ENCODE results near the gene PLRG1.

PLRG1 gene

GRCh38 chr4:154516318-154517029 is 33.7 kb downstream of the PLRG1 start:
- DNase-seq, result no peak

DNA sequence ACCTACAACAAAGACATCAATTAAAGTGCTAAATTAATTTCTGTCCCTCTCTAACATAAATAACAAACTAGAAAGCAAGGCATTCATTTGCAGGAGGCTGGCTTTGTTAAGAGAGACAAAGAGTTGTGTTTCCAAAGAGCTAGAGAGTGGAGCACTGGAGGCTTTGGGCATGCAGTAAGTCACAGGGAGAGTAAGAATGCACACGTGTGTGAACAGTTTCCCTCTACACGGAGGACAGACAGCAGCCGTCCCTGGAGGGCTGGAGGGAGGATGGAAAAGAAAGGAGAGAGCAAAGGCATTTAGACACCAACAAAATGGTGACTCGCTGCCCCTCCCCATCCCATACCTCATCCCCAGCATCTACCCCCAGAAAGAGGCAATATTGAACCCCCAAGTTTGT is 38.2 kb downstream of the PLRG1 start:
- no peak for DNase-seq

DNA sequence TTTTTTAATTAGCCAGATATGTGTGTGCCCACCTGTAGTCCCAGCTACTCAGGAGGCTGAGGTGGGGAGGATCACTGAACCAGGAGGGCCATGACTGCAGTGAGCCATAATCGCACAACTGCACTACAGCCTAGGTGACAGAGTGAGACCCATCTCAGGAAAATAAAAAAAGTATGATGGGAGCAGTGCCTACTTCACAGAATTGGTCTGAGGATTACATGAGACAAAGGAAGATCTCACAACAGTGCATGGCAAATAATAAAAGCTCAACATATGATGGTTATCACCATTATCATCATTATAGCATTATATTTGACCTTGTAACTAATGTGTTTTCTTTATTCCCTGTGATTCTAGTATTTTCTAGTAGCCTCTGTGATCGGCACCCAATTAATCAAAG is 38.7 kb downstream of the PLRG1 start:
- DNase-seq, result no peak

DNA sequence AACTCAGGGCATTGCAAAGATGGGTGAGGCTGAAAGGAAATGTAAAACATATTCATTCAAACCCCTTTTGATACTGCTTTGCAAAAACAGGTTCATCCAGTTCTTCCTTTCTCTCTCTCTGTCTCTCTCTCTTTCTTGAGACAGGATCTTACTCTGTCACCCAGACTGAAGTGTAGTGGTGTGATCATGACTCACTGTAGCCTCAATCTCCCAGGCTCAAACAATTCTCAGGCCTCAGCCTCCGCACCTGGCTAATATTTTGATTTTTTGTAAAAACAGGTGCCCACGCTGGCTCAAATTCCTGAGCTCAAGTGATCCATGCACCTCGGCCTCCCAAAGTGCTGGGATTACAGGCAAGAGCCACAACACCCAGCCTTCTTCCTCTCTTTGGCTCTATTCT is 43.0 kb downstream of the PLRG1 start:
- DNase-seq, result peak; percentile 70

DNA sequence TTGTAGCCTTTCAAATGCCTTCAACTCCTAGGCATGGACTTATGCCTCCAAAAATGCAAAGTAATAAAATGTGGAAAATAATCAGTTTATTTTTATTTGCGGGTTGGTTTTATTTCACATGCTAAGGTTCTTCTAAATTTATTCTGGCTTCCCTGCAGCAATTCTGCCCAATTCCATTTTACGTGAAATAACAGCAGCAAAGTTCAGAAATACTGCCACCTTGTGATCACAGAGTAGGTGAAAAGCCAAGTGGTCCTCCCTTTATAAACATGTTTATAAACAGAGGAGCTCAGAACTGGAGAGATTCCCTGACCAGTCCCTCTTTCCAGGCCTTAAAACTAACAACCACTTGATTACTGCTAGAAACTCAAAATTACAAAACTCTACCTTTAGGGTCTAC is 43.9 kb downstream of the PLRG1 start:
- DNase-seq, result peak; percentile 64

DNA sequence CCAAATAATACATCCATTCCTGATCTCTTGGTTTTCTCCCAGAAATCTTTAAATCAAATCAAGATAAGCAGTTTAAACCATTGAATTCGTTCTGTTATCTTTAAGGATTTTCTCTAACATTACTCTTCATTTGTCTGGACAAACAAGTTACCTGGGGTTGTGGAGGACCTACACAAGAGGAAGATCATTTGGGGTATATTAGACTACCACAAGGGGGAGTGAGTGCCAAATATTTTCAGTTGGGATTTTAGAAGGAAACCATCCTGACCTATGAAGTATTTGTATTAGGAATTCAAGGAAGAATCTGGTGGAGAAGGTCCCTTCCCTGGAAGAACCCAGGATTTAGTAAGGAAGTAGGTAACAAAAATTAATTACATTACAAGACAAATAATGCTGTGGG is 46.6 kb downstream of the PLRG1 start:
- peak; percentile 49 for DNase-seq

GRCh38 chr4:154502111-154502510 is 48.1 kb downstream of the PLRG1 start:
- no peak for DNase-seq

DNA sequence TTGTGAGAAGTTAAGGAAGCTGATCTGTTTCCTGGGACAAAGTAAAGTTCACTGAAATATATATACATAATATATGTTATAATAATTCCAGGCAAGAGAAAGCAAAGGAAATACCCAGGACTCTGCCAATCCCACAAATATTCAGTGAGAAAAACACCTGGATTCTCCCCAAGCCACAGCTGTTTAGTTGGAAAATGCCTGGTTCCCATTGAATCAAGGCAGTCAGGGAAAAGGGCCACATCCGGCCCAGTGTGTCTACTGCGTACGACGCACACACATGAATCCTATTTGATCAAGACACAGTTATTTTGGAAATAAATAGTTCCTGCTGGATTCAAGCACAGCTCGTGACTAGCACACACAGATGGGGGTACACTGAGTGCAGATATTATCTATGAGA is 52.3 kb downstream of the PLRG1 start:
- DNase-seq, result no peak

DNA sequence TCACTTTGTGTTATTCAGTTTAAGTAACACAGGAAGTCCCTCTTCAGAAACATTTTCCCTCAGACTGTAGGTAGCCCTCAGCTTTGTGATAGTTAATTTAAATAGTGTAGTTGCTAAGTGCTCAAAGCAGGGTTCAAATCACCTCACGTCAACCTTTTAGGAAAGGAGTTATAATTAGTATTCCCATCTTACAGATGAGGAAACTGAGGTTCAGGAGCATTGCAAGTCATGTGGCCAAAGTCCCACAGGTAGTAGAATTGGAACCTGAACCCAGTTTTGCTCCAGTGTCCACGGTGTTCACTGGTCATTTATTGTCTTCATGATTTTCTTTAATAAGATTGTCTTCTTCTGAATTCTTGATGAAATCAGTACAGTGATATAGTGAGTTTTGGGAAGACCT is 54.3 kb downstream of the PLRG1 start:
- no peak for DNase-seq

DNA sequence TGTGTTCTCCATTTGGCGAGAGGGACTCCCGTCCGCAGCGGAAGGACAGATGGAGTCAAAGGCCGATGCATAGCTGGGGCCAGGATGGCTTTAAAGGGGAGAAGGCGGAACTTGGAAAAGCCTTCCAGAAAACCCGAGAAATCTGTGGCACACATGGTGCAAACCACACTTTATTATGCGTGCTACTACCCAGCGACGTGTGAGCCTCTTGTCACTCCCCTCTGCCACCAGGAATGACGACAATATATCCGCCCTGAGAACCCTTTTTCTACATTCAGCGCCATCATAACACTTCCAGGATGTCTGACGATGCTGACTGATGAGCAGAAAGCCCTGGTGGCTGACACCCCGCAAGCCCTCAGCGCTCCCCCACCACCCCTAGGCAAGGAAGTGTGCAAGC is 57.9 kb downstream of the PLRG1 start:
- DNase-seq, result peak; percentile 46

DNA sequence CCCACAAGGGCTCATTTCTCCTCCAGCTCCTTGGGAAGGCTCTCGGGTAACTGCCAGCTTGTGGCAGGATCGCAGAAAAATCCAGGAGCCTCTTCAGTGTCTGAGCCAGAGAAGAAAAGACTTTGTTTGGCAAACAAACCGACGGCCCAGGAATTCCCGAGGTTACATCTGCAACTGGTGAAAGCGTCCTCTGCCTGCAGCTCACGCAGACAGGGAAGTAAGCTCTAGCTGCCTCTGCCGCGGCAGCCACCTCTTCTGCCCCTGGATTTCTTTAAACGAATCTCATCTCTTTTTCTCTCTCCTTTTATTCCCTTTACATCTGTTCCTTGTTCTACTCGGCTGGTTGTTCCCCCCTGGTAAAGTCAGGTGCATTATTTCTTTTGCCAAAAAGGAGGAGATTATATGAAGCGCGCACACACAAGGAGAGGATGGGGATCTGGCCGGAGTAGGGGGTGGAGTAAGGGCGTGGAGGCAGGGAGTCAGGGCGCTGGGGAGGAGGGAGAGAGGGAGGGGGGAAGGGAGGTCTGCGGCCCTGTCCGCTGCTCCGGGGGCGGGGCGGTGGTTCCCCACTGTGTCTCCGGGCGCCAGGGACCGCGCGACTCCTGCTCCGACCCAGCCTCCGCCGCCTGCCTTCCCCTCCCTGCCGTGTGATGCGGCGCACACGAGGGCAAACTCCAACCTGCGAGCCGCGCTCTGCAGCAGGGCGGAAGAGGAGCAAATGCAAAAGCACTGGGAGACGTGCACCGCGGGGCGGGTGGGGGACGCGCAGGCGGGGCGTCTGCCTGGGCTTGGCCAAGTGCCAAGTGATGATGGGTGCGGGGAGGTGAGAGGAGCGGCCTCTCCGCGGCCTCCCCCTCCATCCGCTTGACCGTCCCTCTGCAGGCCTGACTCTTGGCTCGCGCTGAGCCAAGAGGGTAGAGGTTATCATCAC is 58.6 kb downstream of the PLRG1 start, which contains the start of gene DCHS2:
Gene DCHS2, minus strand, starts transcription at position 459 of the 931 bp plus-strand sequence. Its CDS starts 444 bp downstream, at position 15.
- peak; percentile 76 for DNase-seq

- no peak for DNase-seq
Measured at GRCh38 chr4:154490583-154491340, 59.4 kb downstream of the PLRG1 start.

GRCh38 chr4:154490234-154490582 is 60.0 kb downstream of the PLRG1 start:
- no peak for DNase-seq

GRCh38 chr4:154489558-154490233 is 60.5 kb downstream of the PLRG1 start:
- no peak for DNase-seq

DNA sequence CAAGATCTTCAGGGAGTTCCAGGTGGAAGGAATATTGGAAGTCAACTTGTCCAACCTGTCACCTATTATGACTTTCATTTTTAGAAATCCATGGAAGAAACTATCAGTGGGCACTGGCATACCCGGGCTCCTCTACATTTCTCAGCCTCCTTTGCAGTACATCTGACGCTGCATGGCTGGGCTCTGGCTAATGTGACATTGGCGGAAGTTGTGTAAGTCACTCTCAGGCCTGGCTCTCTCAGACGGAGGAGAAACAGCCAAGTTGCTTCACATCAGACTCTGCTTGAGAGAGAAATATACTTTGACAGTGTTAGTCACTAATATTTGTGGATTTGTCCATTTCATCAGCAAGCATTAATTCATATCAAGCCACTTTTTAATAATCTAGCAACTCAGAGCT is 63.1 kb downstream of the PLRG1 start:
- no peak for DNase-seq

DNA sequence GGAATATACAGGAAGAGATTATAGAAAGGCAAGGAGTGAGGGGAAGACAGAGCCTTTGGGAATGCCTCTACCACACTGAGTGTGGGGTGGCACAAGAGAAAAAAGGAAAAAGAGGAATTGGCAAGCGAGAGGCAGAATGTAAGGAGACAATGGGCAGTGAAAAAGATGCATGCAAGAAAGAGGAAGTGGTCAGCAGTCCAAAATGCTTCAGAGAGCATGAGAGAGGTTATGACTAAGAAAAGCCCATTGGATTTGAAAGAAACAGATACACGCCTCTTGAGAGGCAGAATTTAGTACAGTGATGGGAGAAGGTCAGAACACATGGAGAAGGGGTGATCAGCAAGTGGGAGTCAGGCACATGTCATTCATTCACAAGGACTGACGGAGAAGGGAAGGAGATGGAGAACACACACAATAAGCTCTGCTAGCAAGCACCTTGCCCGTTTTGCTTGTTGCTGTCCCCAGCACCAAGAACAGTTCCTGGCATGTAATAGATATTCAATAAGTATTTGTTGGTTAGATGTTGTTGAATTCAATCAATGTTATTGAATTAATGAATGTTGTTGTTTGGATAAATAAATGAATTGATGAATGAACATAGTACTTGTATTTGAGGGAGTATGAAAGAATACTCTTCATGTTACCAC is 65.0 kb downstream of the PLRG1 start:
- DNase-seq, result no peak
